MCF 10A (cell line): Measurements from ENCODE around the gene ACTL8. TPM values are rescaled to one million over a fixed set of nuclear protein-coding genes. Genes with fewer than 3 reads are reported as not detected.

Source experiments
- BruUV-seq: library from RNA; stranded (reverse); fragments of 400-500 nt; replicated peaks from 2 replicates; lab custom pipeline; 2021; lab: Mats Ljungman, UMichigan
- CTCF ChIA-PET: fragments of 300-600 bp; sonication (Branson Sonifier 250); formaldehyde crosslinking; extraction: SDS; loops from one replicate; lab custom pipeline; 2021; ENCODE audit warnings: antibody characterized with exemption, inconsistent platforms; lab: Yijun Ruan, JAX
- POLR2A ChIA-PET: fragments of 300-600, 350-650 bp; sonication (Branson Sonifier 250); formaldehyde crosslinking; extraction: SDS; loops from one replicate; lab custom pipeline; 2020; ENCODE audit warnings: antibody characterized with exemption, inconsistent platforms; lab: Yijun Ruan, JAX
- DNase-seq: peaks from one replicate; pipeline ENCODE4 v3.0.0-alpha.2; 2018; ENCODE audit not compliant: unreplicated experiment
- H3K27ac Mint-ChIP-seq: one replicate; pipeline ENCODE4 v1.8.0; 2022; ENCODE audit warnings: mild to moderate bottlenecking, low read depth, mixed read lengths; ENCODE audit not compliant: unreplicated experiment
- H3K27me3 Mint-ChIP-seq: one replicate; pipeline ENCODE4 v1.8.0; 2022; ENCODE audit warnings: mixed read lengths; ENCODE audit not compliant: insufficient read depth, unreplicated experiment
- H3K36me3 Mint-ChIP-seq: one replicate; pipeline ENCODE4 v1.8.0; 2022; ENCODE audit warnings: mild to moderate bottlenecking, moderate library complexity, mixed read lengths; ENCODE audit not compliant: insufficient read depth, unreplicated experiment
- H3K4me1 Mint-ChIP-seq: one replicate; pipeline ENCODE4 v1.8.0; 2022; ENCODE audit warnings: mixed read lengths; ENCODE audit not compliant: insufficient read depth, unreplicated experiment
- H3K4me3 Mint-ChIP-seq: one replicate; pipeline ENCODE4 v1.8.0; 2022; ENCODE audit warnings: mild to moderate bottlenecking, moderate library complexity, mixed read lengths; ENCODE audit not compliant: unreplicated experiment
- H3K9me3 Mint-ChIP-seq: one replicate; pipeline ENCODE4 v1.8.0; 2022; ENCODE audit warnings: mixed read lengths; ENCODE audit not compliant: unreplicated experiment
- intact Hi-C: fragments of 100-400 bp; cut with micrococcal nuclease; formaldehyde crosslinking; loops from 2 replicates; pipeline ENCODE4 v1.14.1; 2022
- total RNA-seq: library from RNA; stranded (reverse); gene quantifications from 2 replicates; pipeline ENCODE4 v1.2.3, GENCODE V29; 2022
- TF ChIP-seq, protein P1 (sequence below): fragments of 200-600 bp; IDR thresholded peaks from one replicate; pipeline ENCODE4 v1.8.0; 2022; ENCODE audit warnings: antibody characterized with exemption, mild to moderate bottlenecking; ENCODE audit not compliant: unreplicated experiment

The ACTL8 gene
- total RNA-seq, 1 experiment from 2014 or later: 0.23 TPM

DNA sequence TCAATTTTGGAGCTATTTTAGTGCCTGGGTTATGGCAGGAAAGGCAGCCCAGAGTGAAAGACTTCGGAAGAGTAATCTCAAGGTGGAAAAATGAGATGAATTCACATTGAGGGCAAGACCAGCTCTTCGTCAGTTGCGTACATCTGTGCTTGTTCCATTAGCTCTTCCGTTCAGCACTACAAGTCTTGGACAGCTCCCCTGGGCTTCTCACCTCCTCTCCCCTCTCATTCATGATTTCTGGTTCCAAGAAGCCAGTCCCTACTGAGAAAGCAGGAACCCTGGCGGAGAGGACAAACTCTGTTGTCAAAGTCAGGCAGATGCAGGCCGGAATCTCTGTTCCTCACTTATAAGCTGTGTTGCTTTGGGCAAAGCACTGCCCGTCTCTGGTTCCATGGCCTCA, 76.5 kb downstream of the ACTL8 start:
- no peaks in the 10 kb centered on the region for H3K4me1 Mint-ChIP-seq
- H3K36me3 Mint-ChIP-seq: no peaks in the 10 kb centered on the region
- BruUV-seq: no TSS peak
- intact Hi-C loops: loop anchor here (10.0 kb wide), 1 partner anchor 73 kb away; no protein-coding TSS in a partner anchor
- POLR2A ChIA-PET: no interaction called here
- H3K4me3 Mint-ChIP-seq: no peak overlapping the region
- peak; percentile 64 for DNase-seq
- CTCF ChIA-PET: interaction anchor here (0.6 kb wide), 1 partner anchor 201 kb away, joined by 3 read pairs; no protein-coding TSS in a partner anchor
- peaks cover 58% of the 10 kb centered on the region for H3K27me3 Mint-ChIP-seq
- H3K9me3 Mint-ChIP-seq: no peaks in the 10 kb centered on the region
- TF ChIP-seq, protein P1, sequence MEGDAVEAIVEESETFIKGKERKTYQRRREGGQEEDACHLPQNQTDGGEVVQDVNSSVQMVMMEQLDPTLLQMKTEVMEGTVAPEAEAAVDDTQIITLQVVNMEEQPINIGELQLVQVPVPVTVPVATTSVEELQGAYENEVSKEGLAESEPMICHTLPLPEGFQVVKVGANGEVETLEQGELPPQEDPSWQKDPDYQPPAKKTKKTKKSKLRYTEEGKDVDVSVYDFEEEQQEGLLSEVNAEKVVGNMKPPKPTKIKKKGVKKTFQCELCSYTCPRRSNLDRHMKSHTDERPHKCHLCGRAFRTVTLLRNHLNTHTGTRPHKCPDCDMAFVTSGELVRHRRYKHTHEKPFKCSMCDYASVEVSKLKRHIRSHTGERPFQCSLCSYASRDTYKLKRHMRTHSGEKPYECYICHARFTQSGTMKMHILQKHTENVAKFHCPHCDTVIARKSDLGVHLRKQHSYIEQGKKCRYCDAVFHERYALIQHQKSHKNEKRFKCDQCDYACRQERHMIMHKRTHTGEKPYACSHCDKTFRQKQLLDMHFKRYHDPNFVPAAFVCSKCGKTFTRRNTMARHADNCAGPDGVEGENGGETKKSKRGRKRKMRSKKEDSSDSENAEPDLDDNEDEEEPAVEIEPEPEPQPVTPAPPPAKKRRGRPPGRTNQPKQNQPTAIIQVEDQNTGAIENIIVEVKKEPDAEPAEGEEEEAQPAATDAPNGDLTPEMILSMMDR: no peak
- no peak overlapping the region for H3K27ac Mint-ChIP-seq

DNA sequence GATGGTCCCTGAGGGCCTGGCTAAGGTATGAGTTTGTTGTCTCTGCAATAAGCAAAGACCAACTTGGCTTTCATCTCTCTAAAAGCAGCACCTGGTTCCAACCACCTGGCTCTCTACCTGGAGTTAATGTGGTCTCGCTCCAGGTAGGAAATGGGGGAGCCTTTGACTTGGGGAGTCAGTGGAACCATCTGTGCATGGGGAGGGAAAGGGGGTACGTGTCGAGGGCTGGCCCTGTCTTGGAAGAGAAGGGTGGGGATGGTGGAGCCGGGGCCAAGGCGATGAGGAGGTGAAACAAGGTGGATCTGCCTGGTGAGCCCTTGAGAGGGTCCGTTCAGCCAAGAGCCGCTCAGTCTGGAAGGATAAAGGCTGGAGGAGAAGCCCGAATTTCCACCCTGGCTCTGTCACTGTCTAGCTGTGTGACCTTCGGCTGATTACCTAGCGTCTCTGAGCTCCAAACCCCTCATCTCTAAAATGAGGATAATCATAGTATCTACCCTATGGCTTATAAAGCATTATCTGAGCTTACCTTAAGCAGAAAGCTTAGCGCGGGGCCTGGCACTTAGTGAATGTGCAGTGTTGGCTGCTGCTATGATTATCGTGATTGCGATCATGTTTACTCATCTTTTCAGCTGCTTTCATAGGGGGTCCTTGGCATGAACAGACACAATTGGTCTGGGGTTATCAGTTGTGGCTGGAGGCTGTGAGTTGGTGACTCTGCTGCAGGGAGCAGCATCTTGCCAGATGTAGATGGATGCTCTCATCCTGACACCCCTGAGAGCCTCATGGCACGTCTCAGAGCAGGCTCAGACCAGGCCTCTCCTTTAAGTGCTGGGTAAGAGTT, 78.7 kb downstream of the ACTL8 start:
- no TSS peak for BruUV-seq
- CTCF ChIA-PET: interaction anchor here (0.6 kb wide), 1 partner anchor 268 kb away, joined by 3 read pairs; no protein-coding TSS in a partner anchor
- POLR2A ChIA-PET: no interaction called here
- Mint-ChIP-seq H3K27me3 (peaks cover 46% of the 10 kb centered on the region), H3K27ac (no peak overlapping the region), H3K36me3 (no peaks in the 10 kb centered on the region), H3K4me1 (no peaks in the 10 kb centered on the region), H3K4me3 (no peak overlapping the region), H3K9me3 (no peaks in the 10 kb centered on the region)
- TF ChIP-seq, protein P1: no peak
- intact Hi-C loops: loop anchor here (10.0 kb wide), 1 partner anchor 71 kb away; no protein-coding TSS in a partner anchor
- no peak for DNase-seq

DNA sequence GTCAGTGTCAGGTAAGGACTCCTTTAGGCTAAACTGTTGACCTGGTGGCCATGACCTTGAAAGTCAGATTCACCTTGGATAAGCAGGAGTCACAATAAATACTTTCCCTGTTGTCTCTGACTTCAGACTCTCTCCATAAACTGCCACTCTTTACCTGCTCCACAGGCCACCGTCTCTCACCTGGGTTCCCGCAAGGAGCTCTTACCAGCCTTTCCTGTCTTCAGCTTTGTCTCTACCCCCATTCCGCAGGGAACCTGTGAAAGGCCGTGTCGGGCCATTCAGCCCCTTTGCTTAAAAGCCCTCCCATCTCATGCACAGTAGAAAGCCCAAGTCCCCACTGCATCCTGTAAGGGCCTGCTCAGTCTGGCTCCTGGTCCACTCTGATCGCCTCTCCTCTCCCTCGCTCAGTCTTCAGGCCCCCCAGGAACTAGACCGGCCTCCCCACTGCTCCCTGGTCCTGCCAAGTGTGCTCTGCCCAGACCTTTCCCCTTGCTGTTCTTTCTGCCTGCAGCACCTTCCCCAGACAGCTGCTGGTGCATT, 79.5 kb downstream of the ACTL8 start:
- TF ChIP-seq, protein P1: no peak
- ChIA-PET CTCF (interaction anchor here (0.6 kb wide), 1 partner anchor 267 kb away, joined by 3 read pairs; no protein-coding TSS in a partner anchor), POLR2A (no interaction called here)
- Mint-ChIP-seq H3K36me3 (no peaks in the 10 kb centered on the region), H3K4me3 (no peak overlapping the region), H3K4me1 (no peaks in the 10 kb centered on the region), H3K9me3 (no peaks in the 10 kb centered on the region), H3K27ac (no peak overlapping the region), H3K27me3 (peaks cover 41% of the 10 kb centered on the region)
- DNase-seq: no peak
- no TSS peak for BruUV-seq
- intact Hi-C loops: loop anchor here (10.0 kb wide), 1 partner anchor 70 kb away; no protein-coding TSS in a partner anchor
